ENCODE data around the gene SOX6.

GRCh38 chr11:16326679-16327297, 29.6 kb downstream of the SOX6 start:
- no peak for TF ChIP-seq POLR2A (IDR thresholded peaks at IDR 0.05)
- TF ChIP-seq CTCF (IDR thresholded peaks at IDR 0.05): no peak
